ENCODE data around the gene INCA1.
A peak's percentile ranks its signal among the peaks of the same experiment; 100 is the strongest.

INCA1 gene

DNA sequence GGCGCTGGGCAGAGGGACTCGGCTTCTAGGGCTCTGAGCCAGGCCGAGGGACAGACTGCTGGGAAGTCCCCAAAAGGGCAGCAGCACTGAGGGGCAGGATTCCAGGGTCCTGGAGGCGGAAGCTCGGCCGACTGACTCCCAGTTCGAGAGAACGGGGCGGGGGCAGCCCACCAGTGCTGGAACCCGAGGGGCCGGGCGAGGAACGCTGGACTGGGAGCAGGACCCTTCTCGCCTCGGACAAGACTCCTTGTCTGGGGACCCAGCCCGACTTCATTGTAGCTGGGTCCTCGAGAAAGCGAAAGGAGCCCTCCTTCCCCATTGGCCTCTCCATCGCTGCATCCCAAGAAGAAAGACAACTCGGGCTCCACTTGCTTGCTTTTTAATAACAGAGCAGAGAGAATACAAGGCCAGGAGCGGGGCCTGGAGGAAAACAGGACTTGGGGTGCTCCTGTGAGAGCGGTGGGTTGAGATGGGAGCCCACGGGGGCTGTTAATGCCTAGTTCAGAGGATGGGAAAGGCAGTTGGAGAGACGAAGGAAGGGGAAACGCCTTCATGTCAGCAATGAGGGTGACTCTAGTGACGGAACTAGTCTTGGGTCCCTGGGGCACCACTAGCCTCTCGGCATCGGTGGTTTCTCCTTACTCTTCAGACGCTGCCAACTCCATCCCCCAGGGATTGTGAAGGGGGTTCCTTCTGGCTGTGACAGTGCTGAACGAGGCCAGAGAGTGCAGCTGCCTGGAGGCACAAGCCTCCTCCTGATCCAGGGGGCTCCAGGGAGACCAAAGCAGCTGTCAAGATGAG is 9.4 kb downstream of the INCA1 start:
- peak overlapping the region; percentile 59 for H3K27ac ChIP-seq (ENCODE audit: low read depth, low read length)
- peak overlapping the region; percentile 81 for H2AFZ ChIP-seq (ENCODE audit: low read depth, low read length, severe bottlenecking)
- no peaks in the 10 kb centered on the region for H3K36me3 ChIP-seq (ENCODE audit: low read length)
- no peaks in the 10 kb centered on the region for H3K27me3 ChIP-seq (ENCODE audit: low read length)
- no peaks in the 10 kb centered on the region for H4K20me1 ChIP-seq (ENCODE audit: low read depth, low read length)
- H3K79me2 ChIP-seq (ENCODE audit: insufficient read depth, low read length), result peaks cover 10% of the 10 kb centered on the region; the same call in 1 of the 2 replicates
- peak overlapping the region; percentile 82 for H3K4me3 ChIP-seq (ENCODE audit: insufficient read depth, low read length, poor library complexity, severe bottlenecking)
- H3F3A ChIP-seq (ENCODE audit: insufficient read depth), result peaks cover 8% of the 10 kb centered on the region; the same call in 1 of the 2 replicates
- no peak for TF ChIP-seq EZH2phosphoT487 (conservative IDR thresholded peaks at IDR 0.05; ENCODE audit: low read length)
- TF ChIP-seq, protein P1, sequence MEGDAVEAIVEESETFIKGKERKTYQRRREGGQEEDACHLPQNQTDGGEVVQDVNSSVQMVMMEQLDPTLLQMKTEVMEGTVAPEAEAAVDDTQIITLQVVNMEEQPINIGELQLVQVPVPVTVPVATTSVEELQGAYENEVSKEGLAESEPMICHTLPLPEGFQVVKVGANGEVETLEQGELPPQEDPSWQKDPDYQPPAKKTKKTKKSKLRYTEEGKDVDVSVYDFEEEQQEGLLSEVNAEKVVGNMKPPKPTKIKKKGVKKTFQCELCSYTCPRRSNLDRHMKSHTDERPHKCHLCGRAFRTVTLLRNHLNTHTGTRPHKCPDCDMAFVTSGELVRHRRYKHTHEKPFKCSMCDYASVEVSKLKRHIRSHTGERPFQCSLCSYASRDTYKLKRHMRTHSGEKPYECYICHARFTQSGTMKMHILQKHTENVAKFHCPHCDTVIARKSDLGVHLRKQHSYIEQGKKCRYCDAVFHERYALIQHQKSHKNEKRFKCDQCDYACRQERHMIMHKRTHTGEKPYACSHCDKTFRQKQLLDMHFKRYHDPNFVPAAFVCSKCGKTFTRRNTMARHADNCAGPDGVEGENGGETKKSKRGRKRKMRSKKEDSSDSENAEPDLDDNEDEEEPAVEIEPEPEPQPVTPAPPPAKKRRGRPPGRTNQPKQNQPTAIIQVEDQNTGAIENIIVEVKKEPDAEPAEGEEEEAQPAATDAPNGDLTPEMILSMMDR (IDR thresholded peaks at IDR 0.05; ENCODE audit: insufficient read depth, low read length, poor library complexity, severe bottlenecking), result no peak
- peak overlapping the region; percentile 97 for H3K4me2 ChIP-seq (ENCODE audit: low read depth, low read length, poor library complexity, severe bottlenecking)
- H3K9me3 ChIP-seq (ENCODE audit: insufficient read depth, low read length), result no peaks in the 10 kb centered on the region
- peak overlapping the region; percentile 93 for H3K9ac ChIP-seq (ENCODE audit: low read length)
- H3K9me2 ChIP-seq (replicated peaks; ENCODE audit: insufficient read depth, low read length), result no peaks in the 10 kb centered on the region

DNA sequence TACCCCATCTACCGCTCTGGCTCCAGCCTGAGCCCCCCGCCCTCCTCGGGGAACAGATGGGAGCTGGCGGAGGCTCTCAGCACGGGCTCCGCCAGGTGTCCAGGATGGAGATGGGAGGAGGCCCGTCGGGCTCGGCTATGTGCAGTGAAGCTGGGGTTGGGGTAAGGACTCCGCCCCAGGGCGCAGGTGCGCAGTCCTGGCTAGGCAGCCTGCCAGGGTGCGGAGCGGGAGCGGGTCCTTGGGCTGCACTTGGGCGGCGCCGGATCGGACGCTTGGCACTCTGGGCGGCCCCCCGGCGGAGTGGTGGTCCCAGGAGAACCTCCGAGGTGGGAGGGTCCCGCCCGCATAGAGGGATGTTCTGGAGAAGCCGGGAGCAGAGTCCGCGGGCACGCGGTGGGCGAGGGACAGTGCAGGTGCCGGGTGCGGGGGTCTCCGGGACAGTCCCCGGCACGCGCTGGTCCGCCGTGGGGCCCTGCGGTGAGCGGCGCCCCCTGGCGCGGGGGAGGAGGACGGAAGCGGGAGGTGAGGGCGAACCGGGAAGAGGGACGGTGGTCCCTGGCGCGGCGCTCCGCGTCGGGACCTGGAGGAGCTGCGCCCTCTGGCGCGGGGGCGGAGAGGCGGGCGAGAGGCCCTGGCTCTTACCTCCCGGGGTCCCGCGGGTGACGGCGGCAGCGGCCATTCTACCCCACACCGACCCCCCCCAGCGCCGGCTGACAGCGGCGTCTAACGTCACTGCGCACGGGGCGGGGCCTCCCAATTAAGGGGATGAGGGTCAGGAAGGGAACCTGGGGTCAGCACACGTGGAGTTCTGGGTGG is 10.2 kb downstream of the INCA1 start, which contains the start of gene CAMTA2:
Gene CAMTA2, minus strand, starts transcription at position 725 of the 816 bp plus-strand sequence. CDS start 1,453 bp downstream, outside the sequence.
- H3K36me3 ChIP-seq (ENCODE audit: low read length), result no peaks in the 10 kb centered on the region
- peak within 1 kb of the TSS; percentile 97 for H3K4me2 ChIP-seq (ENCODE audit: low read depth, low read length, poor library complexity, severe bottlenecking)
- peak within 1 kb of the TSS; percentile 82 for H3K4me3 ChIP-seq (ENCODE audit: insufficient read depth, low read length, poor library complexity, severe bottlenecking)
- TF ChIP-seq, protein P1 (IDR thresholded peaks at IDR 0.05; ENCODE audit: insufficient read depth, low read length, poor library complexity, severe bottlenecking), result peak; percentile 68
- TF ChIP-seq EZH2phosphoT487 (conservative IDR thresholded peaks at IDR 0.05; ENCODE audit: low read length), result no peak
- H3K9me3 ChIP-seq (ENCODE audit: insufficient read depth, low read length), result no peaks in the 10 kb centered on the region
- no peaks in the 10 kb centered on the region for H4K20me1 ChIP-seq (ENCODE audit: low read depth, low read length)
- H3F3A ChIP-seq (ENCODE audit: insufficient read depth), result peaks cover 11% of the 10 kb centered on the region; the same call in 1 of the 2 replicates
- H3K79me2 ChIP-seq (ENCODE audit: insufficient read depth, low read length), result peaks cover 10% of the 10 kb centered on the region; the same call in 1 of the 2 replicates
- H3K27me3 ChIP-seq (ENCODE audit: low read length), result no peaks in the 10 kb centered on the region
- H3K9me2 ChIP-seq (replicated peaks; ENCODE audit: insufficient read depth, low read length), result no peaks in the 10 kb centered on the region
- H3K27ac ChIP-seq (ENCODE audit: low read depth, low read length), result peak within 1 kb of the TSS; percentile 59
- peak within 1 kb of the TSS; percentile 93 for H3K9ac ChIP-seq (ENCODE audit: low read length)
- H2AFZ ChIP-seq (ENCODE audit: low read depth, low read length, severe bottlenecking), result peak within 1 kb of the TSS; percentile 81

DNA sequence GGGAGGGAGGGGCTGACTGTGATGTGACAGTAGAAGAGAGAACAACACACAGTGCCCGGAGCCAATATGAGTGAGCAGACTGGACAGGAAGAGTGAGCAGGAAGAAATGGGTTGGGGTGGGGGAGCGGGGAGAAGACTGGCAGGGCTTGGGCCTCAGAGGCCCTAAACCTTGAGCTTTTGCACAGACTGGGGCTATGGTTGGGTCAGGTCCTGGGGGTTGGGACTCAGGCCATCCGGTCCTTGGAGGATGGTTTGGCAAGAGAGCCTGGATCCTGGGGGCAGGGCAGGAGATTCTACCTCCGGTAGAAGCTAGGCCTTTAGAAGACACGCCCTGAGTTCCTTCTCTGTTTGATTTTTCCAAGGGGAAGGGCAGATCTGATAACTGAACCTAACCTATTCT is 10.9 kb downstream of the INCA1 start:
- TF ChIP-seq EZH2phosphoT487 (conservative IDR thresholded peaks at IDR 0.05; ENCODE audit: low read length), result no peak
- TF ChIP-seq, protein P1 (IDR thresholded peaks at IDR 0.05; ENCODE audit: insufficient read depth, low read length, poor library complexity, severe bottlenecking), result no peak
- peaks cover 10% of the 10 kb centered on the region; the same call in 1 of the 2 replicates for H3K79me2 ChIP-seq (ENCODE audit: insufficient read depth, low read length)
- peaks cover 5% of the 10 kb centered on the region; the same call in 1 of the 2 replicates for H3F3A ChIP-seq (ENCODE audit: insufficient read depth)
- peak overlapping the region; percentile 81 for H2AFZ ChIP-seq (ENCODE audit: low read depth, low read length, severe bottlenecking)
- H4K20me1 ChIP-seq (ENCODE audit: low read depth, low read length), result no peaks in the 10 kb centered on the region
- no peaks in the 10 kb centered on the region for H3K9me3 ChIP-seq (ENCODE audit: insufficient read depth, low read length)
- H3K36me3 ChIP-seq (ENCODE audit: low read length), result no peaks in the 10 kb centered on the region
- H3K27me3 ChIP-seq (ENCODE audit: low read length), result no peaks in the 10 kb centered on the region
- peak overlapping the region; percentile 82 for H3K4me3 ChIP-seq (ENCODE audit: insufficient read depth, low read length, poor library complexity, severe bottlenecking)
- peak overlapping the region; percentile 59 for H3K27ac ChIP-seq (ENCODE audit: low read depth, low read length)
- no peaks in the 10 kb centered on the region for H3K9me2 ChIP-seq (replicated peaks; ENCODE audit: insufficient read depth, low read length)
- H3K4me2 ChIP-seq (ENCODE audit: low read depth, low read length, poor library complexity, severe bottlenecking), result peak overlapping the region; percentile 97
- H3K9ac ChIP-seq (ENCODE audit: low read length), result peak overlapping the region; percentile 93
